ENCODE data around the gene KCNMB2. TPM values are rescaled to one million over a fixed set of nuclear protein-coding genes. Genes with fewer than 3 reads are reported as not detected.

The KCNMB2 gene
- total RNA-seq, 1 donor from 2014 or later = 0.56 TPM

- no peak for DNase-seq
- H3K27ac ChIP-seq = no peak overlapping the region
- H3K36me3 ChIP-seq = no peaks in the 10 kb centered on the region
- no peaks in the 10 kb centered on the region for H3K27me3 ChIP-seq (ENCODE audit: low read depth)
- no peaks in the 10 kb centered on the region for H3K9me3 ChIP-seq
- H3K4me3 ChIP-seq = no peak overlapping the region
- no peaks in the 10 kb centered on the region for H3K4me1 ChIP-seq
- no peak for TF ChIP-seq CTCF (IDR thresholded peaks at IDR 0.05)
- no peak for ATAC-seq
- intact Hi-C loops (cut with DNase I) = no loop called here
Observed at GRCh38 chr3:178507507-178508442, 28.5 kb upstream of the KCNMB2 start.

DNA sequence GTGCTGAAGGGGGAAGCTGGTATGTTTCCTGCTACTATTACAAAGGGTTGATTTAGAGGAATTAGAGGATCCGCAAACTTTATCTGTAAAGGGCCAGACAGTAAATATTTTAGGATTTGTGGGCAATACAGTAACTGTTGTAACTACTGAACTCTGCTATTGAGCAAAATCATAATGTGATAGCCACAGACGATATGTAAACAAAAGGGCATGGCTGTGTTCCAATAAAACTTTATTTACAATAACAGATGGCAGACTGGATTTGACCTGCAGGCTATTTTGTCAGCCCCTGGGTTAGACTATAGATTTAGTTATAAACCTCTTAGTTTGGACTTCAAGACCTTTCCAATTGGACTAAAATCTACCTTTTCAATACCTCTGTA, 27.8 kb upstream of the KCNMB2 start:
- H3K36me3 ChIP-seq = no peaks in the 10 kb centered on the region
- H3K27ac ChIP-seq = no peak overlapping the region
- H3K27me3 ChIP-seq (ENCODE audit: low read depth) = no peaks in the 10 kb centered on the region
- DNase-seq = no peak
- H3K4me3 ChIP-seq = no peak overlapping the region
- TF ChIP-seq CTCF (IDR thresholded peaks at IDR 0.05) = no peak
- H3K4me1 ChIP-seq = no peaks in the 10 kb centered on the region
- intact Hi-C loops (cut with DNase I) = no loop called here
- H3K9me3 ChIP-seq = no peaks in the 10 kb centered on the region
- ATAC-seq = no peak

DNA sequence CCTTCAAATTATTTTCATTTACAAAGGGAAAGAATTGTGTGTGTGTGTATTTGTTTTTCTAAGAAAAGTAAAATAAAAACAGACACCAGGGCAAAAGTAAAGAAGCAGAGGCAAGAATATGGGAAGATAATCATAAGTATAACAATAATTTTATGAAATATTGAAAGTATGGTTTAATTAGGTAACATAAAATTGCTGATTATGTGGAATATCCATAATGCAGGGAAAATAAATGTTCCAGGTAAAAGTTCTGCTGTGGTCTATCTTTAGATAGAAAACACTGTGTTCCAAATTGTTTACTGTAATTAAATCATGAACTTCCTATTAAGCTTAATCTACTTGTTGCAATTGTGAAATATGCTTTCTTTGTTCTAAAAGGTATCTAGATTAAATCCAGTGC, 25.7 kb upstream of the KCNMB2 start:
- Histone ChIP-seq H3K9me3 (no peaks in the 10 kb centered on the region), H3K36me3 (no peaks in the 10 kb centered on the region), H3K27ac (no peak overlapping the region), H3K4me1 (no peaks in the 10 kb centered on the region), H3K4me3 (no peak overlapping the region), H3K27me3 (ENCODE audit: low read depth) (no peaks in the 10 kb centered on the region)
- intact Hi-C loops (cut with DNase I) = no loop called here
- ATAC-seq (no peak), DNase-seq (no peak)
- no peak for TF ChIP-seq CTCF (IDR thresholded peaks at IDR 0.05)

GRCh38 chr3:178512647-178513046, 23.6 kb upstream of the KCNMB2 start:
- Histone ChIP-seq H3K4me3 (no peak overlapping the region), H3K27me3 (ENCODE audit: low read depth) (no peaks in the 10 kb centered on the region), H3K27ac (no peak overlapping the region), H3K9me3 (no peaks in the 10 kb centered on the region), H3K36me3 (no peaks in the 10 kb centered on the region), H3K4me1 (no peaks in the 10 kb centered on the region)
- no peak for ATAC-seq
- intact Hi-C loops (cut with DNase I) = no loop called here
- DNase-seq = no peak
- TF ChIP-seq CTCF (IDR thresholded peaks at IDR 0.05) = no peak

DNA sequence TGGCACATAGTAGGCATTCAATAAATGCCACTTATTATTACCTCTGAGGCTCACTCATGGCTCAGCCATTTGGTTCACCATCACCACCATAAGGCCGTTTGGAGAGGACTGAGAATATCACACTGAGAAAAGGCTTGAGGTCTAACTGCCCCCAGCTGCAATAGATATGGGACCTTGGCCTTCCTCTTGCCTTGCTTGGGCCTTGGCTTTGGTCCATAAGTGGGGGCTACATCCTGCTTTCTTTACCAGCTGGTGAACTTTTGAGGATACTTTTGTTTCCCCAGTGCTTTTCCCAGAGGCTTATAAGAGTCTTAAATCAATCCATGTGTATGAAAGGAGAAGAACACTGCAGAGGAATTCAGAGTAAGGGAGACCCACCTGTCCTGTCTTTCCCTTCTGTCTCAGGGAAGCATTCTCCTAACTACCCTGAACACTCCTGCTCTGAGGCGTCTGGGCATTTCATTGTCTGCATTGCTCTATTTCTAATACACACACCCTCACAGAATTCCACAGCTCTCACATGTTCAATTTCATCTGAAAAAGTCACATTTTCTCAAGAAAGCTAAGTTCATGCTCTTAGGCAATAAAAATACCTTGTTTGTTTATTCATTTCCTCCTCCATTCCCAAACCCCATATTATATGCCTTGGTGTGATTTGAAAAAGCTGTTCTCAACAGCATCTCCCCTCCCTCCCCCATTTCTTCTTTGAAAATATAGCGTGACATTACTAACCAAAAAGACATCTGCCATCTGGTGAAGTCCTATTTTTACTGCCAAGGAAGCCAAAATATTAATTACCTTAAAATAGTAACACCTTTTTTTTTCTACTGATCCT, 22.5 kb upstream of the KCNMB2 start:
- H3K4me3 ChIP-seq = no peak overlapping the region
- ATAC-seq (no peak), DNase-seq (no peak)
- TF ChIP-seq CTCF (IDR thresholded peaks at IDR 0.05) = no peak
- no peaks in the 10 kb centered on the region for H3K27me3 ChIP-seq (ENCODE audit: low read depth)
- intact Hi-C loops (cut with DNase I) = no loop called here
- no peak overlapping the region for H3K27ac ChIP-seq
- no peaks in the 10 kb centered on the region for H3K9me3 ChIP-seq
- no peaks in the 10 kb centered on the region for H3K4me1 ChIP-seq
- no peaks in the 10 kb centered on the region for H3K36me3 ChIP-seq

All from lower lobe of right lung (tissue), 2 donors.